OCI-LY7 (cell line): Measurements from ENCODE around the gene PALD1. TPM values are rescaled to one million over a fixed set of nuclear protein-coding genes. Genes with fewer than 3 reads are reported as not detected.

Experiments
- BruUV-seq: library from RNA; stranded (reverse); fragments of 400-500 nt; replicated peaks from 2 replicates; lab custom pipeline; 2021; lab: Mats Ljungman, UMichigan
- CTCF ChIA-PET: fragments of 300-600 bp; sonication (Branson Sonifier 250); formaldehyde crosslinking; loops from one replicate; lab custom pipeline; 2022; ENCODE audit warnings: antibody characterized with exemption; ENCODE audit not compliant: unreplicated experiment; lab: Charles Lee
- POLR2A ChIA-PET: fragments of 300-600 bp; sonication (Branson Sonifier 250); formaldehyde crosslinking; loops from one replicate; lab custom pipeline; 2022; ENCODE audit warnings: antibody characterized with exemption; lab: Charles Lee
- DNase-seq: peaks from one replicate; pipeline ENCODE4 v3.0.0-alpha.2; 2015; ENCODE audit warnings: low spot score
- H2AFZ ChIP-seq: fragments of 200-600 bp; sonication (generic), shearing (Covaris generic); 2 replicates; pipeline ENCODE4 v1.6.1; 2014; ENCODE audit warnings: mild to moderate bottlenecking, antibody characterized with exemption, low read length, moderate library complexity
- H3K27ac ChIP-seq: fragments of 200-600 bp; sonication (generic); 2 replicates; pipeline ENCODE4 v1.5.1; 2014; ENCODE audit warnings: mixed run types, low read depth, mild to moderate bottlenecking, moderate library complexity, low read length, inconsistent platforms; ENCODE audit not compliant: poor library complexity, severe bottlenecking
- H3K36me3 ChIP-seq: fragments of 200-600 bp; sonication (generic); 2 replicates; pipeline ENCODE4 v1.6.1; 2014; ENCODE audit warnings: mild to moderate bottlenecking, antibody characterized with exemption, low read length, moderate library complexity, mixed read lengths; ENCODE audit not compliant: insufficient read depth
- H3K4me1 ChIP-seq: fragments of 200-600 bp; sonication (generic); 2 replicates; pipeline ENCODE4 v1.5.1; 2014; ENCODE audit warnings: mild to moderate bottlenecking, low read length; ENCODE audit not compliant: insufficient read depth, poor library complexity, severe bottlenecking
- H3K4me2 ChIP-seq: fragments of 200-600 bp; sonication (generic); 2 replicates; pipeline ENCODE4 v1.6.1; 2014; ENCODE audit warnings: mild to moderate bottlenecking, low read length
- H3K4me3 ChIP-seq: fragments of 200-600 bp; sonication (generic); 2 replicates; pipeline ENCODE4 v1.5.1; 2014; ENCODE audit warnings: mild to moderate bottlenecking, low read depth, low read length; ENCODE audit not compliant: poor library complexity, severe bottlenecking
- H3K79me2 ChIP-seq: fragments of 200-600 bp; sonication (generic); 2 replicates; pipeline ENCODE4 v1.6.1; 2016; ENCODE audit warnings: low read depth, mild to moderate bottlenecking, low read length, moderate library complexity, mixed read lengths; ENCODE audit not compliant: insufficient read depth
- H3K9me2 ChIP-seq: fragments of 200-600 bp; sonication (generic); 2 replicates; pipeline ENCODE4 v1.6.1; 2016; ENCODE audit warnings: mild to moderate bottlenecking, low read length, mixed read lengths; ENCODE audit not compliant: insufficient read depth
- H3K9me3 ChIP-seq: fragments of 200-600 bp; sonication (generic); 2 replicates; pipeline ENCODE4 v1.6.1; 2014; ENCODE audit warnings: mild to moderate bottlenecking, mixed run types, low read length, mixed read lengths
- H4K20me1 ChIP-seq: fragments of 200-600 bp; sonication (generic); 2 replicates; pipeline ENCODE4 v1.6.1; 2014; ENCODE audit warnings: mild to moderate bottlenecking, antibody characterized with exemption, low read length, moderate library complexity, mixed read lengths; ENCODE audit not compliant: insufficient read depth
- EZH2phosphoT487 ChIP-seq: fragments of 200-600 bp; sonication (generic); IDR thresholded peaks from 2 replicates; pipeline ENCODE4 v1.6.1; 2018; ENCODE audit warnings: low read depth, borderline replicate concordance, mild to moderate bottlenecking, mixed run types, antibody characterized with exemption, low read length, moderate library complexity, mixed read lengths
- intact Hi-C: fragments of 100-400 bp; cut with micrococcal nuclease; formaldehyde crosslinking; loops from one replicate; pipeline ENCODE4 v1.10.0; 2022; ENCODE audit not compliant: unreplicated experiment
- total RNA-seq, 2 experiments: library from RNA; depleted of rRNA in 1 of 2; stranded (reverse); fragments of >200 nt in 1 of 2; shearing (Covaris generic) in 1 of 2; gene quantifications; 2 replicates each; pipeline ENCODE4 v1.2.3, GENCODE V29; 2014 to 2022
- TF ChIP-seq, protein P1 (sequence below): fragments of 200-600 bp; sonication (generic); conservative IDR thresholded peaks from 2 replicates; pipeline ENCODE4 v1.5.1; 2014; ENCODE audit warnings: mild to moderate bottlenecking, antibody characterized with exemption, low read length, moderate library complexity, mixed read lengths

The PALD1 gene
- total RNA-seq, 2 experiments from 2014 or later: 52.7 to 66.7 TPM

DNA sequence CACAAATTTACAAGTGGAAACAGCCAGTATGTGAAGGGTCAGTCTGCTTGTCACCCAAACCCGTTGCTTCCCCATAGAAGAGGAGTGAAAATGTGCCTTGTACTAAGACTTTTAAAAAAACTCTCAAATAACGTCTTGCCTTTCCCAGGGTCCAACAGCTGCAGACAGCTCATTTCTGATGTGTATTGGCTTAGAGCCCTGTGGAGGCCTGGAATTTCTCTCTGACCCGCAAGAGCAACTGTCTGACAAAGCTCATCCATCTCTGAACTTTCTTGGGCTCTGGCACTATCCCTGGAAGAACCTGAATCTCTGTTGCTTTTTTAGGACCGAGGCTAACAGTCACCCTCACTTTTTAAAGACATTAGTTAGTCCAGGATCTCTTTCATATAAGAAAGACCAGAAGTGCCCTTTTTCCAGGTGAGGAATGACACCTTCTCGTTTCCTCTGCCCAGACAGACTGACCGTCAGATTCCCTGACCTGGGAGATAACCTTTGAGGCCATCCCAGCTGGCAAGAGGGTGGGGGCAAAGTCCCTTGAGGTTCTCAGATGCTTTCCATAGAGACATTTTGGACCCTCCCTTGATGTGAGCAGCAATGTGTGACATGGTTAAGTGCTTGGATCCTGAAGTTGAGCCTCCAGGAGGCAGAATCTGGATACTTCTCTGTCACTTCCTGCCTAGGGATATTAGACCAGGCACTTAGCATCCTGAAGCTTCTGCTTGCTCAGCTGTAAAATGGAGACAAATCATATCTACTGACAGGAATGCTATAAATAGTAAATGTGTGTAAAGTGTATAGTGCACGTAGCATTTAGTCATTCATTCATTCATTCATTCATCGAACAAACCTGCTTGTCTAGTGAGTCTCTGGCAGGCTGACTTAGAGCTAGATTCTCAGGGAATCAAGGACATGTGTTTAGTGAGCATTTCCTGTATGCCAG is 32.6 kb upstream of the PALD1 start:
- POLR2A ChIA-PET: interaction anchor here (0.9 to 1.1 kb wide), 2 partner anchors 9 to 40 kb away, joined by 3 read pairs; no protein-coding TSS in a partner anchor
- H3K4me1 ChIP-seq: no peaks in the 10 kb centered on the region
- H2AFZ ChIP-seq: no peak overlapping the region
- no peaks in the 10 kb centered on the region for H4K20me1 ChIP-seq
- DNase-seq: no peak
- H3K4me2 ChIP-seq: no peak overlapping the region
- CTCF ChIA-PET: no interaction called here
- no peaks in the 10 kb centered on the region for H3K79me2 ChIP-seq
- intact Hi-C loops: no loop called here
- BruUV-seq: no TSS peak
- H3K9me3 ChIP-seq: no peaks in the 10 kb centered on the region
- no peak overlapping the region for H3K4me3 ChIP-seq
- no peak overlapping the region for H3K27ac ChIP-seq
- no peaks in the 10 kb centered on the region for H3K36me3 ChIP-seq
- no peaks in the 10 kb centered on the region for H3K9me2 ChIP-seq
- TF ChIP-seq, protein P1, sequence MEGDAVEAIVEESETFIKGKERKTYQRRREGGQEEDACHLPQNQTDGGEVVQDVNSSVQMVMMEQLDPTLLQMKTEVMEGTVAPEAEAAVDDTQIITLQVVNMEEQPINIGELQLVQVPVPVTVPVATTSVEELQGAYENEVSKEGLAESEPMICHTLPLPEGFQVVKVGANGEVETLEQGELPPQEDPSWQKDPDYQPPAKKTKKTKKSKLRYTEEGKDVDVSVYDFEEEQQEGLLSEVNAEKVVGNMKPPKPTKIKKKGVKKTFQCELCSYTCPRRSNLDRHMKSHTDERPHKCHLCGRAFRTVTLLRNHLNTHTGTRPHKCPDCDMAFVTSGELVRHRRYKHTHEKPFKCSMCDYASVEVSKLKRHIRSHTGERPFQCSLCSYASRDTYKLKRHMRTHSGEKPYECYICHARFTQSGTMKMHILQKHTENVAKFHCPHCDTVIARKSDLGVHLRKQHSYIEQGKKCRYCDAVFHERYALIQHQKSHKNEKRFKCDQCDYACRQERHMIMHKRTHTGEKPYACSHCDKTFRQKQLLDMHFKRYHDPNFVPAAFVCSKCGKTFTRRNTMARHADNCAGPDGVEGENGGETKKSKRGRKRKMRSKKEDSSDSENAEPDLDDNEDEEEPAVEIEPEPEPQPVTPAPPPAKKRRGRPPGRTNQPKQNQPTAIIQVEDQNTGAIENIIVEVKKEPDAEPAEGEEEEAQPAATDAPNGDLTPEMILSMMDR: no peak
- no peak for TF ChIP-seq EZH2phosphoT487

DNA sequence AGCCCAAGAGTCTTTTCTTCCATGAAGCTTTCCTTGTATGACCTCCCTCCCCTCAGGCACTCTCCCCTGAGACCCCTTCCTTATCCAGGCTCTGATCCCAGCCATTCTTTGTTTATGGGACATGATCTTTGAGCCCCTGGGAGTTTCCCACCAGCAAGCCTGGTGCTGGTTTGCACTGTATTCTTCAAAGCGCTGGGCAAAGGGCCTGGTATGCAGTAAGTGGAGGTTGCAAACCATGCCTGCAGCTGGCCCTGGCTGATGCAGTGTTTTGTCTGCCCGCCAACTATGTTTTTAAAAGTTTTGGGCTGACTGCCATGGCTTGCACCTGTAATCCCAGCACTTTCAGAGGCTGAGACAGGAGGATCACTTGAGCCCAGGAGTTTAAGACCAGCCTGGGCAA is 30.3 kb upstream of the PALD1 start:
- H2AFZ ChIP-seq: no peak overlapping the region
- TF ChIP-seq, protein P1: no peak
- no peak for TF ChIP-seq EZH2phosphoT487
- no peaks in the 10 kb centered on the region for H4K20me1 ChIP-seq
- DNase-seq: no peak
- no peaks in the 10 kb centered on the region for H3K79me2 ChIP-seq
- H3K4me3 ChIP-seq: no peak overlapping the region
- H3K4me1 ChIP-seq: no peaks in the 10 kb centered on the region
- BruUV-seq: no TSS peak
- no peaks in the 10 kb centered on the region for H3K9me2 ChIP-seq
- ChIA-PET CTCF (no interaction called here), POLR2A (interaction anchor here (1.0 to 1.3 kb wide), 2 partner anchors 8 to 11 kb away, joined by 3 to 4 read pairs; no protein-coding TSS in a partner anchor)
- H3K27ac ChIP-seq: no peak overlapping the region
- no peak overlapping the region for H3K4me2 ChIP-seq
- no peaks in the 10 kb centered on the region for H3K9me3 ChIP-seq
- intact Hi-C loops: no loop called here
- no peaks in the 10 kb centered on the region for H3K36me3 ChIP-seq
